Ovary (tissue), 9 donors: Measurements from ENCODE around the gene PAM. TPM values are rescaled to one million over a fixed set of nuclear protein-coding genes. Genes with fewer than 3 reads are reported as not detected.
A peak's percentile ranks its signal among the peaks of the same experiment; 100 is the strongest.

Experiments used
- DNase-seq, 5 donors: peaks; one replicate each; pipeline ENCODE4 v3.0.0-alpha.2; 2019 to 2020
- H3K27ac ChIP-seq, 2 donors: fragments of 200-600 bp; one replicate each; pipeline versions ENCODE4 v1.5.1 to v1.8.0; 2019 to 2022
- H3K27me3 ChIP-seq: fragments of 200-600 bp; one replicate; pipeline ENCODE4 v1.8.0; 2022
- H3K36me3 ChIP-seq: fragments of 200-600 bp; sonication (generic); one replicate; pipeline ENCODE4 v1.5.1; 2019
- H3K4me1 ChIP-seq: one replicate; pipeline ENCODE4 v1.8.1; 2013; ENCODE audit warnings: mild to moderate bottlenecking, moderate library complexity; ENCODE audit not compliant: insufficient read depth
- H3K4me3 ChIP-seq: fragments of 200-600 bp; sonication (generic); one replicate; pipeline ENCODE4 v1.5.1; 2017
- H3K9me3 ChIP-seq, 2 donors: fragments of 200-600 bp in 1 of 2; sonication (generic) in 1 of 2; one replicate each; pipeline versions ENCODE4 v1.5.1 to v1.8.1; 2013 to 2019; ENCODE audit warnings: mild to moderate bottlenecking in 1 of 2, moderate library complexity in 1 of 2
- EP300 ChIP-seq: sonication (generic); formaldehyde crosslinking; IDR thresholded peaks from one replicate; pipeline ENCODE4 v1.6.1; 2017; ENCODE audit warnings: antibody characterized with exemption
- POLR2A ChIP-seq: fragments of 450-650 bp; IDR thresholded peaks from one replicate; pipeline ENCODE4 v1.6.1; 2017; ENCODE audit warnings: antibody characterized with exemption, mild to moderate bottlenecking, moderate library complexity
- WGBS, 3 donors: extraction: QIAGEN DNeasy Blood & Tissue Kit in 1 of 3; methylation state at CpG; one replicate each; pipeline versions ENCODE4 v1.1.5 to v1.1.7; 2013 to 2017; 5-methylcytosine and 5-hydroxymethylcytosine counted together
- intact Hi-C, 4 donors: fragments of 100-400 bp; cut with DNase I; formaldehyde crosslinking; loops; one replicate each; pipeline versions ENCODE4 v1.11.0 to v1.15.1; 2022 to 2023
- polyA plus RNA-seq, 2 donors: library from polyadenylated mRNA; stranded (reverse); fragments of 200-250 nt in 1 of 2; fragments of 350-450 nt in 1 of 2; fragmentation: Illumina TruSeq in 1 of 2; extraction: RNeasy Lipid Tissue Mini Kit (QIAGEN cat#74804) in 1 of 2; gene quantifications; one replicate each; pipeline ENCODE4 v1.2.3, GENCODE V29; 2013 to 2014
- total RNA-seq, 7 donors: library from RNA; depleted of rRNA in 2 of 7; stranded (reverse); fragments of >200 nt in 2 of 7; fragmentation: NEBNext Ultra II Directional in 3 of 7; extraction: Animal tissue kit (Norgen Biotek cat#: 25700) in 3 of 7; gene quantifications; one replicate each; pipeline versions ENCODE4 v1.1.0 to v1.2.4, GENCODE V29; 2016 to 2023
- TF ChIP-seq, protein P1 (sequence below), 3 donors: fragments of 450-650 bp in 2 of 3; fragments of 200-600 bp in 1 of 3; IDR thresholded peaks; one replicate each; pipeline versions ENCODE4 v1.5.1 to v1.8.0; 2016 to 2022; ENCODE audit warnings: antibody characterized with exemption in 3 of 3, mild to moderate bottlenecking in 1 of 3
- donor health status: DM: no; HTN: no; CAD: no; lungs with moderate emphysema.
- donor health status: DM: no; HTN: no; CAD: no.
- donor health status: Bipolar disorder and iron deficiency.
- donor health status: DM: yes; HTN: yes; CAD: no.
- donor health status: DM: no; HTN: no; CAD: no.
- donor health status: DM: yes; HTN: yes; CAD: no.

Gene PAM
- total and polyA plus RNA-seq, 9 donors, result 124 to 431 (median 187) TPM

- Histone ChIP-seq H3K9me3 (no peaks in the 10 kb centered on the region), H3K4me1 (peaks cover 7% of the 10 kb centered on the region), H3K4me3 (no peak overlapping the region), H3K27ac (no peak overlapping the region), H3K27me3 (no peaks in the 10 kb centered on the region), H3K36me3 (no peaks in the 10 kb centered on the region)
- 85 to 91% (median 89%) methylated on average over 1 of the region's 1 CpG for WGBS, 3 donors
- no peak for DNase-seq
- intact Hi-C loops, result no loop called here
- TF ChIP-seq EP300 (no peak), POLR2A (no peak)
- TF ChIP-seq, protein P1, sequence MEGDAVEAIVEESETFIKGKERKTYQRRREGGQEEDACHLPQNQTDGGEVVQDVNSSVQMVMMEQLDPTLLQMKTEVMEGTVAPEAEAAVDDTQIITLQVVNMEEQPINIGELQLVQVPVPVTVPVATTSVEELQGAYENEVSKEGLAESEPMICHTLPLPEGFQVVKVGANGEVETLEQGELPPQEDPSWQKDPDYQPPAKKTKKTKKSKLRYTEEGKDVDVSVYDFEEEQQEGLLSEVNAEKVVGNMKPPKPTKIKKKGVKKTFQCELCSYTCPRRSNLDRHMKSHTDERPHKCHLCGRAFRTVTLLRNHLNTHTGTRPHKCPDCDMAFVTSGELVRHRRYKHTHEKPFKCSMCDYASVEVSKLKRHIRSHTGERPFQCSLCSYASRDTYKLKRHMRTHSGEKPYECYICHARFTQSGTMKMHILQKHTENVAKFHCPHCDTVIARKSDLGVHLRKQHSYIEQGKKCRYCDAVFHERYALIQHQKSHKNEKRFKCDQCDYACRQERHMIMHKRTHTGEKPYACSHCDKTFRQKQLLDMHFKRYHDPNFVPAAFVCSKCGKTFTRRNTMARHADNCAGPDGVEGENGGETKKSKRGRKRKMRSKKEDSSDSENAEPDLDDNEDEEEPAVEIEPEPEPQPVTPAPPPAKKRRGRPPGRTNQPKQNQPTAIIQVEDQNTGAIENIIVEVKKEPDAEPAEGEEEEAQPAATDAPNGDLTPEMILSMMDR (IDR thresholded peaks at IDR 0.05), result no peak
Measured at GRCh38 chr5:102794047-102794446, 38.9 kb downstream of the PAM start.

DNA sequence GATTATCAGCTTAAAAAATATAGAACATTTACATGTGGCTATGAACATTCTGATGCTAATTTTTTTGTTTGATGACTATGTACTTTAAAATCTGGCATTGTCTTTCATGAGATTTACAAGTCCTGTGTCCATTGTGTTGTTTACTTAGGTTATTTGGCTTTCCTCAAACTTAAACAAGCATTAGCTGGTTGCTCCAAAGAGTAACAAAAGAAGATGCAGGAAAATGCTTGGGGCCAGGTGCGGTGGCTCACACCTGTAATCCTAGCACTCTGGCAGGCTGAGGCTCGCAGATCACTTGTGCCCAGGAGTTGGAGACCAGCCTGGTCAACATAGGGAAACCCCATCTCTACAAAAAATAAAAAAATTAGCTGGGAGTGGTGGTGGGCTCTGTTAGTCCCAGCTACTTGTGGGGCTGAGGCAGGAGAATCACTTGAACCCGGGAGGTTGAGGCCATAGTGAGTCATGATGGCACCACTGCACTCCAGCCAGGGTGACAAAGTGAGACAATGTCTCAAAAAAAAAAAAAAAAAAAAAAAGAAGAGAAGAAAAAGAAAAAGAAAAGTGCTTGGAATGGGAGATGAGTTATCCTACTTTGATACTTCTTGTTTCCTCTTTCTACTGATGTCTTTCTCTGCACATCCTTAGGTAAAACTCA, 39.7 kb downstream of the PAM start:
- H3K27ac ChIP-seq, result peak overlapping the region in 1 of 2 donors; percentile 54
- peaks cover 7% of the 10 kb centered on the region for H3K4me1 ChIP-seq
- intact Hi-C loops, result no loop called here
- no peaks in the 10 kb centered on the region for H3K36me3 ChIP-seq
- DNase-seq, result no peak
- no peaks in the 10 kb centered on the region for H3K27me3 ChIP-seq
- no peaks in the 10 kb centered on the region for H3K9me3 ChIP-seq
- no peak overlapping the region for H3K4me3 ChIP-seq
- no peak for TF ChIP-seq POLR2A
- TF ChIP-seq, protein P1 (IDR thresholded peaks at IDR 0.05), result no peak
- no peak for TF ChIP-seq EP300
- WGBS, 3 donors, result 86 to 91% (median 89%) methylated on average over 3 of the region's 3 CpGs

GRCh38 chr5:102795526-102795925, 40.4 kb downstream of the PAM start:
- Histone ChIP-seq H3K36me3 (no peaks in the 10 kb centered on the region), H3K27me3 (no peaks in the 10 kb centered on the region), H3K4me1 (peaks cover 9% of the 10 kb centered on the region), H3K27ac (peak overlapping the region in 1 of 2 donors; percentile 54), H3K9me3 (no peaks in the 10 kb centered on the region), H3K4me3 (no peak overlapping the region)
- WGBS, 3 donors, result 7 to 13% (median 12%) methylated on average over 4 of the region's 4 CpGs
- no peak for DNase-seq
- TF ChIP-seq, protein P1 (IDR thresholded peaks at IDR 0.05), result no peak
- TF ChIP-seq EP300 (no peak), POLR2A (no peak)
- intact Hi-C loops, result no loop called here

DNA sequence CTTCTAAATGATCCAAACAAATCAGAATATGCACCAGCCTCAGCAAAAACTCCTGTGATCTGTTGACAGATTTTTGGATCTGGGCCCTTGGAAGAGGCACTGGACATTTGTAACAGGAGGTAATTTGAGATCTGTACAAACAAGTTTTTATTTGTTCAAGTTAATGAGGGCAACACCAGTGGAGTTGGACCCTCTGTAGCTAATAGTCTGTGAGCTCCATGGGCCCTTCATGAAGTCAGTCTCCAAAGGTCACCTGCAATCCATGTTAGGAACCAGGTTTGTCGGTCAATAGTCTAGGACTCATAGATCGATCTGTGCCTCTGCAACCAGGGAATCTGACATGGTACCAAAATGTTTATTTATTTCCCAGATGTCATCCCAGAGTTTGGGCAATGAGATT, 40.9 kb downstream of the PAM start:
- 74 to 91% (median 79%) methylated on average over 2 of the region's 2 CpGs for WGBS, 3 donors
- H3K4me3 ChIP-seq, result no peak overlapping the region

More for the DNA sequence above, 40.9 kb downstream of the PAM start:
- Histone ChIP-seq H3K27me3 (no peaks in the 10 kb centered on the region), H3K27ac (peak overlapping the region in 1 of 2 donors; percentile 54), H3K4me1 (peaks cover 9% of the 10 kb centered on the region), H3K9me3 (no peaks in the 10 kb centered on the region), H3K36me3 (no peaks in the 10 kb centered on the region)
- intact Hi-C loops, result no loop called here
- DNase-seq, result no peak
- TF ChIP-seq POLR2A (no peak), EP300 (no peak)
- TF ChIP-seq, protein P1 (IDR thresholded peaks at IDR 0.05), result no peak
